Activated T-cell treated with anti-CD3 and anti-CD28 coated beads, Interleukin-2, amount 50 U/mL, for 4 hours (primary cell): ENCODE results near the gene ADAMTS17. TPM values are rescaled to one million over a fixed set of nuclear protein-coding genes. Genes with fewer than 3 reads are reported as not detected.

ENCODE experiments used
- ATAC-seq, 2 donors: fragments of 200-7000 bp; cut with Tn5 transposase; one replicate each; pipeline ENCODE4 v1.10.0; 2021
- DNase-seq: peaks from one replicate; pipeline ENCODE4 v3.0.0-alpha.2; 2020
- H3K27me3 Mint-ChIP-seq: one replicate; pipeline ENCODE4 v1.8.0; 2021; ENCODE audit warnings: low read depth, mixed read lengths
- H3K36me3 Mint-ChIP-seq: one replicate; pipeline ENCODE4 v1.8.0; 2022; ENCODE audit warnings: mixed read lengths; ENCODE audit not compliant: insufficient read depth
- H3K4me1 Mint-ChIP-seq: one replicate; pipeline ENCODE4 v1.8.0; 2021; ENCODE audit warnings: low read depth, mixed read lengths
- H3K4me3 Mint-ChIP-seq: one replicate; pipeline ENCODE4 v1.8.0; 2021; ENCODE audit warnings: mild to moderate bottlenecking, moderate library complexity, mixed read lengths
- H3K9me3 Mint-ChIP-seq: one replicate; pipeline ENCODE4 v1.8.0; 2021; ENCODE audit warnings: mixed read lengths
- total RNA-seq, 3 donors: library from RNA; stranded (reverse); gene quantifications; one replicate each; pipeline ENCODE4 v1.2.1, GENCODE V29; 2021

The ADAMTS17 gene
- total RNA-seq, 3 donors from 2014 or later: 2.6 to 3.9 (median 3.2) TPM

DNA sequence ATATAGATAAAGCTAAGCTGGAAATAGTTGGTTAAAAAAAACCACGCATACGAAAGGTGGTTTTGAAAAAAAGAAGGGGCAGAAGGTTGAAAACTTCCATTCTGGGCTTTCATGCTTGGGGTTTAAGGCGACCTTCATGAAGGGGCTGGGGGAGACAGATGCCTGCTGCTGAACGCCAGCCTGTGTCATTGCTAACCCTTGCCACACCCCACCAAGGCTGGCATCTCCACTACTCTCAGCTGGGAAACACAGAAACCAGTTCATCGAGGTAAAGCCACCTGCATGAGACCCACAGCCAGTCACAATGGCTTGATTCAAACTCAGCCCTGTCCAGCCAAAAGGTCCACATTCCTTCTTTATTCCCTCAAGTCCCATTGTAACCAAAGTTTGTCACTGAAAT is 78.7 kb downstream of the ADAMTS17 start:
- ATAC-seq: no peak

DNA sequence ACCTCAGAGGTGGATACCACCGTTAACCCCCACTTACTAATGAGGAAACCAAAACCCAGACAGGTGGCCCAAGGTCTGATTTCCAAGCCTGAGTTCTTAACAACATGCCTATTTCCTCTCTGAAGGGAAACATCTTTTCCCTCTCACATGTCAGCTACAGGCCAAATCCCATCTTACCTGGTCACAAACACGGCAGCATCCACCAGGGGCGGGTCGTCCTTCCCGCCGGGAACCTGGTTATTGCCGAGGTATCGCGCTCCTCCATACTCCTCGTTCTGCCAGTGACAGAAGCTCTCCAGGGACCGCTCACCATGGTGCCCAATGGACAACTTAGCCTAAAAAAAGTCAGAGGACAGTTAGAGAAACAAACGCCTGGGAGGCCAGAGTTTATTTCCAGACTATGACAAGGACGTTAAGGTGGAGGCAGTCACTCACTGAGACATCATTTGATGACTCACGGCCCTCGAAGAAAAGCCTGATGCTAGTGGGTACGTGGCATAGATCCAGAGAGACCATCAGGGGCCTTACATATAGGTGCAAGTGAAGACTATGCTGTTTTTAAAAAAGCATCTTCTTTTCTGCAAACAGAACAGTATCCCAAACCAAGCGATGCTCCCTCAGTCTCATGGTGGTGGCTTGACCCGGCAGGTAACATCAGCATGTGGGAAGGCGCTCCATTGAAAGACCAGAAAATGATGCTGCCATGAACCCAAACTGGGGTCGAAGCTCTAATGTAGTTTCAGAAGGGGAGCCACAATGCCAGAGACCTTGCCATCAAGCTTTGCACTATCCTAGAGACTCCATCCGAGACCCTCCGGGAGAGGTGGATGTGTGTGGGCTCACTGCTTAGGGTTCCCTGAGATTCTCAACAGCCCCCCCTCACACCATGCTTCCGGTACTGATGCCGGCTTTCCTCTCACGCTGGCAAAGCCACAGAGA is 80.2 kb downstream of the ADAMTS17 start:
- ATAC-seq (no peak), DNase-seq (no peak)
- H3K4me3 Mint-ChIP-seq: no peak overlapping the region
- no peaks in the 10 kb centered on the region for H3K27me3 Mint-ChIP-seq
- peaks cover 4% of the 10 kb centered on the region for H3K9me3 Mint-ChIP-seq
- peaks cover 20% of the 10 kb centered on the region for H3K36me3 Mint-ChIP-seq
- H3K4me1 Mint-ChIP-seq: peaks cover 2% of the 10 kb centered on the region

More for the DNA sequence above, 78.7 kb downstream of the ADAMTS17 start:
- Mint-ChIP-seq H3K9me3 (no peaks in the 10 kb centered on the region), H3K4me1 (peaks cover 2% of the 10 kb centered on the region), H3K36me3 (peaks cover 12% of the 10 kb centered on the region), H3K4me3 (no peak overlapping the region), H3K27me3 (no peaks in the 10 kb centered on the region)
- no peak for DNase-seq

DNA sequence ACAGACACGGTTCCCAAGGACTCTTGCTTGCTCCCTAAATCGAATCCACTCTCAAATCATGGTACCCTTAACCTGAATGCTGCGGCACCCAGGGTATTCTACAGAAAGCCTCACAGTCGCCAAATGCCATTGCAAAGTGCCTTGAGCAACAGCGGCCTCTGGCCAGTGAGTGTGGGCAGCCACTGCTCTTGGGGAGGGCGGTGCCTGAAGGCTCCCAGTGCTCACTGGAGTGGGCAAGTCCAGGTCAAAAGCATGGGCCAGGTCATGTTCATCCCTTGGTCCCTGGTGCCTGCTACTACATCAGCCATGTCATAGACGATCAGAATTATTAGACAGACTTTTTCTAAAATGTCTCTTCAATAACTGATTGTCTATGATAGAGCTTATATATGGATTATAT is 82.5 kb downstream of the ADAMTS17 start:
- H3K4me1 Mint-ChIP-seq: no peaks in the 10 kb centered on the region
- no peak for ATAC-seq
- no peak overlapping the region for H3K4me3 Mint-ChIP-seq
- no peak for DNase-seq
- H3K9me3 Mint-ChIP-seq: peaks cover 4% of the 10 kb centered on the region
- H3K36me3 Mint-ChIP-seq: peaks cover 22% of the 10 kb centered on the region
- no peaks in the 10 kb centered on the region for H3K27me3 Mint-ChIP-seq

DNA sequence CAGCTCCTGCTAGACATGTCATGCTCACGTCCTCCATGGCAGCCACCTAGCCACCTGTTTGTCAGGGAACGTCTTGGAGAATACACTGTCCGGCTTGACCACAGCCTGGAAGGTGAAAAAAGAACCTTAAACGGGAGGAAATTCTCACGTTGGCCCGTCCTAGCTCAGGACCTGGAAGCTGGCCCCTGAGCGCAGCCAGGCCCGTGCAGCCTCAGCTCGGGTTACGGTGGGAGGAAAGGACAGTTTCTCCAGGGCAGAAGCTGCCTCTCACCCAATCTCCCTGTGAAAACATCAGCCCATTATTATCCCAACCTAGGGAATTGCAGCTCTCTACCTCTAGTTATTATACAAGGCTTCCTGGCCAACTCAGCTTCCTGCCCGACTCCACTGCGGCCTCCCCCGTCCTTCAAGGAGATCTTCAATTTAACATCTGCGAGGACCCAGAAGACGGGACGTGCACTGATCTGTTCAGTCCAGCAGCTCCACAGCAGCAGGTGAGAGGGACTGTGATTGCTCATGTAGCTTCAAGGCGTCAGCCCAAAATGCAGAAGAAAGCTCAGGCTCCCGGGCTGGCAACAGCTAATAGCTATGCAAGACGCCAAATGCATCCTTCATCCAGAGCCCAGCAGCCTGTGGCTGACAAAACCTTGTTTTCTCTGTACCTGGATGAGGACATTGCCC is 84.7 kb downstream of the ADAMTS17 start:
- Mint-ChIP-seq H3K4me3 (no peak overlapping the region), H3K36me3 (peaks cover 25% of the 10 kb centered on the region), H3K27me3 (no peaks in the 10 kb centered on the region), H3K4me1 (no peaks in the 10 kb centered on the region), H3K9me3 (peaks cover 4% of the 10 kb centered on the region)
- ATAC-seq: no peak
- DNase-seq: no peak

DNA sequence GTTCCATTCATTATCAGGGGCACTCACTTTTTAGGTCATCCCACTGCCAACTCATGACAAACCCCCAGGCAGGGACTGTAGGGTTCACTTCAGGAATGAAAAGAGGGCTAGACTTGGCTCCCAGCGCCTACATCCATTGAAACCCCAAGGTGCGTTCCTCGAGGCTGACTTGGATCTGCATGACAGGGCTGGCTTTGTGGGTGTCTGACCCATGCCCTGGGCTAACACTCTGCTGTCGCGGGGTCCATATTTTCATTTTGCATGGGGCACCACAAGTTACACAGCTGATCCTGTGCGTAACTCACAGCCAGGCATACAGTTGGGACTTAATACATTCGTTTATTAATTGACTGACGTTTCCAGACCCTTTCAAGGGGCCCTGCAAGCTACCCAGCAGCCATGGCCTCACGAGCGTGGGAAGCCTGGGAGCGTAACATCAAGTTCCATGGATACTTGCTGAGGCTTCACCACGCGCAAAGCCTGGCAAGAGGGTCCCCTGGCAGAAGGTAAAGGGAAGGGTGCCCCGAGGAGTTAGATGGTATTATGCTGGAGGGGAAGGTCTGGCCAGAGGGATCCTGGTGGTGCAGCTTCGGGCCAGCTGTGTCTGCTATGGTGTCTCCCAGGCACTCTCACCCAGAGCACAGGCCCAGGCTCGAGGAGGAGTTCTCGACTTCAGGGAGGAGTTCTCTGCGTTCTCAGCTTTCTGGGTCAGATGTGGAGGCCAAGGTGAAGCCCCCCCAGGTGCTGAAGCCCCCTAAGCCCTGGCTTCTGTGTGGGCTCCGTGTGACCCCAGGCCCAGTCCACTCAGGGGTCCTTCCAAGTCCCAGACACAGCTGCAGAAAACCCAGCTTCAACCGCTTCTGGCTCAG is 85.4 kb downstream of the ADAMTS17 start:
- Mint-ChIP-seq H3K4me3 (no peak overlapping the region), H3K36me3 (peaks cover 23% of the 10 kb centered on the region), H3K27me3 (no peaks in the 10 kb centered on the region), H3K9me3 (peaks cover 4% of the 10 kb centered on the region), H3K4me1 (no peaks in the 10 kb centered on the region)
- DNase-seq (no peak), ATAC-seq (no peak)

DNA sequence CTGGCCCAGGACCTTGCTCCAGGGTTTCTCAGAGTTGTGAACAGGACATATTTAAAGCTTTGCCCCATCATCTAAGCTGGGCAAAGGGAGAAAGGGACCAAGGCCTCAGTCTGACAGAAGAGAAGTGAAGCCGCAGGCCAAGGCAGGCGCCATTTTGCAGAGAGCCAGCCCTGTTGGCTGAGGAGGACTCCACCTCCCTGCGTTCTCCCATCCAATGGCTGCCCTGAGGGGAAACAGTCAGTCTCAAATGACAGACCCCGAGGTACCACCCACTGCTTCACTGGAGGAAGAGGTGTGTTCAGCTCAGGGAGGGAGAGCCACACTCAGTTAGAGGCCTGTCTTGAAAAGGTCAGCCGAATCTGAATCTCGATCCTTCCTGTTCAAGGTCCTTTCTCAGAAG is 86.1 kb downstream of the ADAMTS17 start:
- Mint-ChIP-seq H3K9me3 (peaks cover 4% of the 10 kb centered on the region), H3K4me3 (no peak overlapping the region), H3K36me3 (peaks cover 22% of the 10 kb centered on the region), H3K27me3 (no peaks in the 10 kb centered on the region), H3K4me1 (no peaks in the 10 kb centered on the region)
- ATAC-seq (no peak), DNase-seq (no peak)

DNA sequence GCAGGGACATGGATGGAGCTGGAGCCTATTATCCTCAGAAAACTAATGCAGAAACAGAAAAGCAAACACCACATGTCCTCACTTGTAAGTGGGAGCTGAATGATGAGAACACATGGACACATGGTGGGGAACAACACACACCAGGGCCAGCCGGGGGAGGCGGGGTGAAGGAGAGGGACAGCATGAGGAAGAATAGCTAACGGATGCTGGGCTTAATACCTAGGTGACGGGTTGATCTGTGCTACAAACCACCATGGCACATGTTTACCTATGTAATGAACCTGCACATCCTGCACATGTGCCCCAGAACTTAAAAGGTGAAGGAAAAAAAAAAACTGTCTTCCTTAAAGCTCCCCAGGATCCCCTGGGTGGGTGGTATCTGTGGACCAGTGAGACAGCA is 87.1 kb downstream of the ADAMTS17 start:
- Mint-ChIP-seq H3K36me3 (peaks cover 22% of the 10 kb centered on the region), H3K9me3 (peaks cover 4% of the 10 kb centered on the region), H3K27me3 (no peaks in the 10 kb centered on the region), H3K4me3 (no peak overlapping the region), H3K4me1 (no peaks in the 10 kb centered on the region)
- DNase-seq: no peak
- ATAC-seq: no peak

DNA sequence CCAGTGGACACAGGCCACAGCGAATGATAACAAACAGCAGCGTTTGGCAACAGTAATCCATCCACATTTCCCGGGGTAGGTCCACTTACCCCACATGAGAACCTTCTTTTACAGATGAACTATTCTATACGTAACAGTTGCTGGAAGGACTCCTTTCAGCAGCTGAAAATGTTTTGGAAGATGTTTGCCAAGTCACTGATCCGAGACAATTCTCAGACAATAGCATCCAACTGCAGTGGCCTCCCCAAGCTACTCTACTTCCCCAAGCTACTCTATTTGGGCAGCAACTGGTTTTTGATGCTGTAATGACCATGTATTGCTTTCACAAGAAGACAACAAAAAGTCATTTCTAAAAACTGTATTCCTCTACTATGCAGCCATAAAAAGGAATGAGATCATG is 87.5 kb downstream of the ADAMTS17 start:
- peaks cover 22% of the 10 kb centered on the region for H3K36me3 Mint-ChIP-seq
- DNase-seq (no peak), ATAC-seq (no peak)
- H3K27me3 Mint-ChIP-seq: no peaks in the 10 kb centered on the region
- H3K9me3 Mint-ChIP-seq: peaks cover 4% of the 10 kb centered on the region
- no peaks in the 10 kb centered on the region for H3K4me1 Mint-ChIP-seq
- H3K4me3 Mint-ChIP-seq: no peak overlapping the region

DNA sequence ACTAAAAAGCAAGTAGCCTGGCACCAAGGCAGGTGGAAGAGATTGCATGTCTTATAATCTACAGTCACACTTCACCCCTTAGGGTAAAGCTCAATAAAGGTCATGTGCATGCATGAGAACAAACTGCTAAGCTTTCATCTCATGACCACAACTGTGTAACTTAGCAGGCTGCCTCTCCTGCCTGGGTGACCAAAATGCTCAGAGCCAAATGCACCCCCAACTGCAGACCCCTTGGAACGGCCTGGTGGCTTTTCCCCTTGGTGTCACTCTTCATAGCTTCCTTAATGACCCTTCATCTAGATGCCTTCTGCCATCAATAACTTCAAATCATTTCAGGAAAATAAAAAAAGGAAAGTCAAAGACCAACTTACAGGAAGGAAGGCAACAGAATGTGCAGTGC is 88.1 kb downstream of the ADAMTS17 start:
- H3K36me3 Mint-ChIP-seq: peaks cover 19% of the 10 kb centered on the region
- DNase-seq (no peak), ATAC-seq (no peak)
- H3K4me1 Mint-ChIP-seq: no peaks in the 10 kb centered on the region
- no peaks in the 10 kb centered on the region for H3K27me3 Mint-ChIP-seq
- H3K9me3 Mint-ChIP-seq: peaks cover 4% of the 10 kb centered on the region
- H3K4me3 Mint-ChIP-seq: no peak overlapping the region

DNA sequence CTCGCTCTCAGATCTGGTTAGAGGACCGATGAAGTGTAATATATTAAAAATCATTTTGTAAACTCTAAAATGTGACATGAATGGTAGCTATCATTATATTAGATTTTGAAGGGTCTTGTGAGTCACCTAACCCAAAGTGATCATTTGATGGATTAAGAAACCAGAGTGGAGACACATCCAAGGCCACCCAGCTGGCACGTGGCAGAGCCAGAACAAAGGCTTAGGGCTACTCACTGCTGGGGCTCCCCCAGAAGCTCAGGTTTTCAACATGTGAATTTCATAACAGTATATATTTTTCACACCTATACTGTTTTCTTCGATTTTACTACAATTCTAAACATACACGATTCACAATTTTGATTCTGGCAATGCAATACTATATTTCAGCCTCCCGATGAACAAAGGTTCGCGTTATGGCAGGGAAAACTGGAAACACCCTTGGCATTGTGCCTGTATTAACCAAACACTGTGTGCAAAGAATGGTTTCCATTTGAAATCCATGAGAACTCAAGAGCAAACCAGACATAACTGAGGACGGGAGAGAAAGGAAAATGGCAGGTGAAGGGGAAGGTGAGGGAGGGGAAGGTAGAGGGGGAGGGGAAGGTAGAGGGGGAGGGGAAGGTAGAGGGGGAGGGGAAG is 88.9 kb downstream of the ADAMTS17 start:
- H3K4me1 Mint-ChIP-seq: no peaks in the 10 kb centered on the region
- H3K9me3 Mint-ChIP-seq: peaks cover 3% of the 10 kb centered on the region
- ATAC-seq: no peak
- DNase-seq: no peak
- H3K27me3 Mint-ChIP-seq: no peaks in the 10 kb centered on the region
- no peak overlapping the region for H3K4me3 Mint-ChIP-seq
- peaks cover 12% of the 10 kb centered on the region for H3K36me3 Mint-ChIP-seq

DNA sequence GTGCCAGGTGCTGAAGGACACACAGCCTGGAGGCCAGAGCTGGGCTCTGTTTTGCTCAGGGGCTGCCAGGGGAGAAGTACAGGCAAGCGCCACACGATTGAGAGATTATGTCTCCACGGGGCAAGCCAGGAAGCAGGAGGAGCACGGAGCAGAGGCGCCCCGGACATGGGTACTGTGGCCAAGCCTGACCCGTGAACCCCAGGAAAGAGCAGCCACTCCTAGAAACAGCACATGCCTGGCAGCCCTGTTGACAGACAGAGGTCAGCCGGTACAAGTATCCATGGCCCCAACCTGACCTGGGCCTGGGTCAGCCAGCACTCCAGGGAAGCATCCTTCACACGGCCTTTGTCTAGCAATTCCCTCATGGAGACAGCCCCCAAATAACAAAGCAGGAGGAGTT is 89.4 kb downstream of the ADAMTS17 start:
- no peak for ATAC-seq
- DNase-seq: no peak
- Mint-ChIP-seq H3K4me3 (no peak overlapping the region), H3K4me1 (no peaks in the 10 kb centered on the region), H3K27me3 (no peaks in the 10 kb centered on the region), H3K9me3 (no peaks in the 10 kb centered on the region), H3K36me3 (peaks cover 8% of the 10 kb centered on the region)

DNA sequence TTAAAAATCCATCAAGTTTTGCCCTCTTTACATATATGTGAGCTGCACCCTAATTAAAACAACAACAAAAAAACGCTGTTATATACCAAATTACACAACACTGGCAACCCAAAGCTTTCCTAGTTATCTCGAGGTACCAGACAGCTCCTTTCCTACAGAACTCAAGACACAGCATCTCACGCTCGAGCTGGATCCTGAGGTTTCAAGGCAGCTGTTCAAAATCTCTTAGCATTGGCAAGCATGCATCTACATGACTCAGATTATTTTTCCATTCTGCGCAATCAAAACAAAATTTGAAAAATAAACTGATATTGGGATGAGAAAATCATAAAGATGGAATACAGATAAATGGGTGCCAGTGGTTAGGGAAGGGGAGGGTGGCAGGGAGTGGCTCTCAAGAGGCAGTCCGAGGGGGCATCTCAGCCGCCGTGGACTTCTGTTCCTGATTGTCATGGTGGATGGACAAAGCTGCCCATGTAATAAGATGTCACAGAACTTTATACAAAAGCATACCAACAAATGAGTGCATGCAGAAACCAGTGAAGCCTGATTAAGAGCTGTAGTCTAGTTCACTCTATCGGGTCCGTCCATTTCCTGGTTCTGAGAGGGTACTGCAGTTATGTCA is 91.5 kb downstream of the ADAMTS17 start:
- Mint-ChIP-seq H3K4me1 (no peaks in the 10 kb centered on the region), H3K27me3 (no peaks in the 10 kb centered on the region), H3K9me3 (no peaks in the 10 kb centered on the region), H3K4me3 (no peak overlapping the region), H3K36me3 (peaks cover 10% of the 10 kb centered on the region)
- DNase-seq: no peak
- no peak for ATAC-seq

DNA sequence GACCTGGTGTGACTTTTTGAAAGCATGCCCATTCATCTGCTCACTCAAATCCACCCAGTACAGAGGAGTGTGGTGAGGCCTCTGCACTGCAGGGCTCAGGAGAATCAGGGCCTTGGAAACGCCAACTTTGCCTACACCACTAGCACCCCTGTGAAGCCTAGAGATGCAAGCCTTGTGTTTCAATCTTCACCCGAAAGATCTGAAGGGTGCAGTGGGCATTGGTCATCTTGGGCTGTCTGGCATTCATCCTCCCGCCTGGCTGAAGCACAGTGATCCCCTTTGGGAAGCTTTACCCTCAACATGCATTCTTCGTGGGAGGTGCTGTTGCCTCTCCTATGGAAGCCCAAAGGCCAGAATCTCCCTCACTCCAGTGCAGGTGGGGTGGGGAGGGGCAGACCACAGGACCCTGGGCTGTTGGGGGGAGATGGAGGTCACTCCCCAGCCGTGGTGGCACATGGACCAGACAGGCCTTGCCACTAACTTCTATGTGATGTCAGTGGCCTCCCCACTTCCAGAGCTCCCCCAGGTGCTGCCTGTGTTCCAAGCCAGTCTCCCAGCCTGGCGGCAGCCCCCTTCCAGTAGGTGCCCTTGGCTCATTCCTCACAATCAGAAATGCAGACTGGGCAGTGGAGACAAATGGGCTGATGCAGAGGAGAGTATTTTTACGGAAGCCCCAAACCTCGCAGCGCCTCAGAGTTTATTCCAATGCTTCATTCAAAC is 92.5 kb downstream of the ADAMTS17 start:
- ATAC-seq: no peak
- H3K9me3 Mint-ChIP-seq: no peaks in the 10 kb centered on the region
- no peaks in the 10 kb centered on the region for H3K27me3 Mint-ChIP-seq
- DNase-seq: no peak
- no peaks in the 10 kb centered on the region for H3K4me1 Mint-ChIP-seq
- peaks cover 12% of the 10 kb centered on the region for H3K36me3 Mint-ChIP-seq
- H3K4me3 Mint-ChIP-seq: no peak overlapping the region
